GM12872 (cell line): ENCODE data around the gene DNAJB4.

Source experiments
- TF ChIP-seq, protein P1 (sequence below): IDR thresholded peaks from 3 replicates; pipeline ENCODE4 v1.5.1; 2011; ENCODE audit warnings: low read depth, mild to moderate bottlenecking, low read length, moderate library complexity; ENCODE audit not compliant: insufficient read depth

DNAJB4 gene

DNA sequence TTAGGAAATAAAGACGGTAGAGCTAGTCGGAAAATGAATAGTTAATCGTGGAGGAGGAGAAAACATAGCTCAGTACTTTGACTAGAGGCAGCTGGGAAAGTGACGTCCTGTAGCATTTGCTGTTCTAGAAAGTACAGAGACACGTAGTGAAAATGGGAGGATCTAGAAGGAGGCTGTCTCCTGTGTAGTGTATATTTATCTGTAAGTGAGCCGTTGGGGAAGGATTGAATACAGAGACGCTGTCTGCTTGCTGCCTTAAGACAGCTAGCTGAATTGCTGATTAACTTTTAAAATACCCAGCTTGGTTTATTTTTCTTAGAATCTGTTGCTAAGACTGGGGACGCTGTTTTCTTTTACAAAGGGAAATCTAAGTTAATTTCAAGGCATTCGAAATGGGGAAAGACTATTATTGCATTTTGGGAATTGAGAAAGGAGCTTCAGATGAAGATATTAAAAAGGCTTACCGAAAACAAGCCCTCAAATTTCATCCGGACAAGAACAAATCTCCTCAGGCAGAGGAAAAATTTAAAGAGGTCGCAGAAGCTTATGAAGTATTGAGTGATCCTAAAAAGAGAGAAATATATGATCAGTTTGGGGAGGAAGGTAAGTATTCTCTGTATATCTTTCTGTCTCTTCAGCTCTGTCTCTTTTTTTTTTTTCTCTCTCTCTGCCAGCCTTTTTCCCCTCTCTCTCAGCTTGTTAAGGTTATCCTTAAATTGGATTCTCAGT is at the start of gene DNAJB4:
DNAJB4 (plus strand) TSS at position 221 of the 729 bp plus-strand sequence; CDS start at position 393, 172 bp downstream.
- TF ChIP-seq, protein P1, sequence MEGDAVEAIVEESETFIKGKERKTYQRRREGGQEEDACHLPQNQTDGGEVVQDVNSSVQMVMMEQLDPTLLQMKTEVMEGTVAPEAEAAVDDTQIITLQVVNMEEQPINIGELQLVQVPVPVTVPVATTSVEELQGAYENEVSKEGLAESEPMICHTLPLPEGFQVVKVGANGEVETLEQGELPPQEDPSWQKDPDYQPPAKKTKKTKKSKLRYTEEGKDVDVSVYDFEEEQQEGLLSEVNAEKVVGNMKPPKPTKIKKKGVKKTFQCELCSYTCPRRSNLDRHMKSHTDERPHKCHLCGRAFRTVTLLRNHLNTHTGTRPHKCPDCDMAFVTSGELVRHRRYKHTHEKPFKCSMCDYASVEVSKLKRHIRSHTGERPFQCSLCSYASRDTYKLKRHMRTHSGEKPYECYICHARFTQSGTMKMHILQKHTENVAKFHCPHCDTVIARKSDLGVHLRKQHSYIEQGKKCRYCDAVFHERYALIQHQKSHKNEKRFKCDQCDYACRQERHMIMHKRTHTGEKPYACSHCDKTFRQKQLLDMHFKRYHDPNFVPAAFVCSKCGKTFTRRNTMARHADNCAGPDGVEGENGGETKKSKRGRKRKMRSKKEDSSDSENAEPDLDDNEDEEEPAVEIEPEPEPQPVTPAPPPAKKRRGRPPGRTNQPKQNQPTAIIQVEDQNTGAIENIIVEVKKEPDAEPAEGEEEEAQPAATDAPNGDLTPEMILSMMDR: no peak

DNA sequence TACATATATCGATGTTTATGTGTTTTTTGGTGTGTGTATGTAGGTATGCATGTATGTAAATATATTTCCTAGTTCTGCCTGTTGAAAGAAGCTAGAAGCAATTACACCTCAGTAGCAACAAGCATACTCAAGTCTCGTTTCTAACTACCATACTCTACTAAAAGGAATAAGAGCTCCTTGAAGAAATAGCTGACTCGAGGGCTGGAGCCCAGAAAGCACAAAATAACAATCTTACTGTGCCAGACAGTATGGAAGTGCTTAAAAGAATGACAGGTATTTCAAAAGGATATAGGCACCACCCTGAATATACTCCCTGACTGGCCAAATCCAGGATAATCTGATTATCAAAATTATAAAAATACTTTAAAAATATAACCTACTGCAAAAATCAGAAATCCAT is 49.0 kb upstream of the DNAJB4 start:
- TF ChIP-seq, protein P1: no peak

DNA sequence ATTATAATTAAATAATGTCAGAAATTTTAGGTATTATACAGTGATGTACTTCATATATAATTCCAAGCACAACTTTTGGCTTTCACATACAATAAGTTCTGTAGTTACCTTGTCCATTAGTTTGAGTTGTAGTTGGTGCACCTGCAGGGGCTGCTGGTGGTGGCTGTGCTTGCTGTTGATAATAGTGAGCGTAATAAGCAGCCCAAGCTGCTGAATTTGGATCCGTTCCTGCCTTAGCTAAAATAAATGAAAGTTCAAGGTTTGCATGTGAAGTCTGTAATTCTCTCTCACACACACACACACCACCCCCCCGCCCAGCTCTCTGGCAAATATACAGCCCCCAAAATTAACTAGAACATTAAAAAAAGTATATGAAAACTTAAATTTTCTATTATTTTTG is 48.3 kb upstream of the DNAJB4 start:
- TF ChIP-seq, protein P1: no peak

DNA sequence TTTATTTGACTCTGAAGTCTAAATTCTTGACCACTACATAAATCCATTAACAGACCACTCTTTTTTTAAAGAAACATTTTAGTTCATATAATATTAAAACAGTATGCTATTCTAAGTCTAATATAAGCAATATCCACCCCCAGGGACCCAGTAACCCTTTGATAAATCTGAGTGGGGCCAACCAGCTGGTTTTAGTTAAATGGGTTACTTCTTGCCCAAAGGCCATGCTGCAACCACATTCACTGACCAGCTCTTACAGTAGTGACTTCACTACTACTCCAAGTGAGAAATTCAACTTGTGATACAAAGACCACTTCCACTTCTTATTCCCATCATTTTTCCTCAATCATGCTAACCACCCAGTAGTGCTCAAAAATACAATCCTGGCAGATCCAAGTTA is 46.3 kb upstream of the DNAJB4 start:
- TF ChIP-seq, protein P1: no peak

DNA sequence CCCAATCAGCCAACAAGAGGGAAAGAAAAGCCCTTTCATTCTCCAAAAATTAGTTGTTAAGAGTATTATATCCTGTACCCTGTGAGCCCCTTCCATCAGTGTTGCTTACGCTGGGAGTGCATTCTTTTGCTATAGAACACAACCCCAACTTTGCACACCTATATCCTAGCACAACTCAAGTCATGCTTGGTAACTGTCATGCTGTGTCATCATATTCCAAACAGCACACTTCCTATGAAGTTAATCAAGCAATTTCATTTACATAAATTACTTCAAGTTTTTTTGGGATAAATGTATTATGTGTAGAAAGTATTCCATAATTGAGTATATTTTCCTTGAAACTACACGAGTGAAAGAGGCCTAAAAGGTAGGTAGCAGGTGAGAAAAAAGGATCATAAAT is 45.9 kb upstream of the DNAJB4 start:
- TF ChIP-seq, protein P1: no peak

DNA sequence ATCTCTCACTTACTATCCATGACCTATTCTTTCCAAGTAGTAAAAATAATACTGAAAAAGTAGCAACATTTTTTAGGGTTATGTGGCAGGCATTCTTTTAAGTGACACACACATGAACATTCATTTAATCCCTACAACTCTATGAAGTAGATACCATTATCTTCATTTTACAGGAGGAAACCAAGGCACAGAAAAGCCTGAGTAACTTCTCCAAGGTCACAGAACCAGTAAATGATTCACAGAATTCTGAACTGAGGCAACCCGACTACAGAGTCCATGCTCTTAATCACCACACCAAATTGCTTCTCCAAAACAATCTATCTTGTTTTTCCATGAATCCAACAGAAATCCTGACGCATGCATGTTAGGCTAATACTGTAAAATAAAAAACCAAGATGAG is 43.3 kb upstream of the DNAJB4 start:
- TF ChIP-seq, protein P1: no peak

DNA sequence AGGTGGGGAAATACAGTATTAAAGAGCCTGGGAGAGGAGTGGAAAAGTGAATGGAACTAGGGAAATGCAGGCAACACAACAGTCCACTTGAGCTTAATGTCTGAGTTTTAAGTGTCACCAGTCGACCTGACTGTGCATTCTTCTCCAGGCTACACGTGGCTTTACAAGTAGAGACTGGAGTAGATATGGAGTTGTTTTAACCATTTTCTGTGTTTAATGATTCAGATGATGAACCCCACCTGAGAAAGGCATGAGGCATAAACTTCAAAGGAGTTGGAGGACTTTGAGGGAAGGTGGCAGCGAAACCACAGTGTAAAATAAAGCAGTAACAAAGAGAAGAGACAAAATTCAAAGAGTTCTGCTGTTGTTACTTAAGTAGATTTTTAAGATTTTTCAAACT is 38.4 kb upstream of the DNAJB4 start:
- TF ChIP-seq, protein P1: no peak
